ENCODE measurements around the gene CD81.

DNA sequence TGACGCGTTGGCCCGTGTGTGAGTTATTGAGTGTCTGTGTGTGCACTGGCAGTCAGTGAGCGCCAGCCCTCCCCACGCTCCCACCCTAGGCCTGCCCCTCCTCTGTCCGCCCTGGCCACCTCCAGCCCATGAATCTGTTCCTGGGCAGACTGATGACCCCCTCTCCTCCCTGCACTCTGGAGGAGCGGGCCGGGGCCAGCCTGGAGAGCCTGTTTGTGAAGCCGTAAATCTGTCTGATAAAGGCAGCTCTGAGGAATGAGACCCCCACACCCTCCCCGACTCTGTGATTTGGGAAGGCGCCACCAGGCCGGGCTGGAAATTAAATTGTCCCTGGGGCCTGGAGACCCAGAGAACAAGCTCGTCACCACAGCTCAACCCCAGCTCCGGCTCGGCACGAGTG, 32.0 kb downstream of the CD81 start:
- TF ChIP-seq EP300 (IDR thresholded peaks at IDR 0.05): no peak
- TF ChIP-seq, protein P1, sequence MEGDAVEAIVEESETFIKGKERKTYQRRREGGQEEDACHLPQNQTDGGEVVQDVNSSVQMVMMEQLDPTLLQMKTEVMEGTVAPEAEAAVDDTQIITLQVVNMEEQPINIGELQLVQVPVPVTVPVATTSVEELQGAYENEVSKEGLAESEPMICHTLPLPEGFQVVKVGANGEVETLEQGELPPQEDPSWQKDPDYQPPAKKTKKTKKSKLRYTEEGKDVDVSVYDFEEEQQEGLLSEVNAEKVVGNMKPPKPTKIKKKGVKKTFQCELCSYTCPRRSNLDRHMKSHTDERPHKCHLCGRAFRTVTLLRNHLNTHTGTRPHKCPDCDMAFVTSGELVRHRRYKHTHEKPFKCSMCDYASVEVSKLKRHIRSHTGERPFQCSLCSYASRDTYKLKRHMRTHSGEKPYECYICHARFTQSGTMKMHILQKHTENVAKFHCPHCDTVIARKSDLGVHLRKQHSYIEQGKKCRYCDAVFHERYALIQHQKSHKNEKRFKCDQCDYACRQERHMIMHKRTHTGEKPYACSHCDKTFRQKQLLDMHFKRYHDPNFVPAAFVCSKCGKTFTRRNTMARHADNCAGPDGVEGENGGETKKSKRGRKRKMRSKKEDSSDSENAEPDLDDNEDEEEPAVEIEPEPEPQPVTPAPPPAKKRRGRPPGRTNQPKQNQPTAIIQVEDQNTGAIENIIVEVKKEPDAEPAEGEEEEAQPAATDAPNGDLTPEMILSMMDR (IDR thresholded peaks at IDR 0.05): no peak
- TF ChIP-seq POLR2A (IDR thresholded peaks at IDR 0.05): no peak

Measured in upper lobe of left lung (tissue), 4 donors.